GM23338 (cell line): ENCODE data around the gene BCHE. TPM values are rescaled to one million over a fixed set of nuclear protein-coding genes. Genes with fewer than 3 reads are reported as not detected.

Experiments used
- ATAC-seq: fragments of 200-7000 bp; cut with Tn5 transposase; 3 replicates; pipeline ENCODE4 v1.9.1; 2020
- DNase-seq: peaks from one replicate; pipeline ENCODE4 v3.0.0-alpha.2; 2015; ENCODE audit warnings: low spot score
- H2AFZ ChIP-seq: fragments of 200-600 bp; sonication (generic); 2 replicates; pipeline ENCODE4 v1.8.0; 2016; ENCODE audit warnings: antibody characterized with exemption, mild to moderate bottlenecking, moderate library complexity
- H3F3A ChIP-seq: fragments of 200-600 bp; sonication (generic); replicated peaks from 2 replicates; pipeline ENCODE4 v1.8.0; 2017; ENCODE audit warnings: antibody characterized with exemption, mixed run types, low read depth
- H3K27ac ChIP-seq: fragments of 200-600 bp; sonication (generic); 2 replicates; pipeline ENCODE4 v1.6.1; 2016; ENCODE audit warnings: low read depth
- H3K27me3 ChIP-seq: fragments of 200-600 bp; sonication (generic); 2 replicates; pipeline ENCODE4 v1.8.0; 2016; ENCODE audit warnings: mild to moderate bottlenecking, mixed run types, moderate library complexity; ENCODE audit not compliant: insufficient read depth
- H3K36me3 ChIP-seq: fragments of 200-600 bp; sonication (generic); 2 replicates; pipeline ENCODE4 v1.8.0; 2016; ENCODE audit warnings: mild to moderate bottlenecking; ENCODE audit not compliant: insufficient read depth
- H3K4me1 ChIP-seq: fragments of 200-600 bp; sonication (generic); 2 replicates; pipeline ENCODE4 v1.8.0; 2016; ENCODE audit warnings: mild to moderate bottlenecking, moderate library complexity; ENCODE audit not compliant: insufficient read depth
- H3K4me2 ChIP-seq: fragments of 200-600 bp; sonication (generic); 2 replicates; pipeline ENCODE4 v1.7.1; 2017; ENCODE audit warnings: mixed run types
- H3K4me3 ChIP-seq: fragments of 200-600 bp; sonication (generic); 2 replicates; pipeline ENCODE4 v1.6.1; 2016; ENCODE audit warnings: mixed run types
- H3K79me2 ChIP-seq: fragments of 200-600 bp; sonication (generic); replicated peaks from 2 replicates; pipeline ENCODE4 v1.8.0; 2017; ENCODE audit warnings: mild to moderate bottlenecking; ENCODE audit not compliant: insufficient read depth
- H3K9me2 ChIP-seq: fragments of 200-600 bp; sonication (generic); 2 replicates; pipeline ENCODE4 v1.8.0; 2017; ENCODE audit not compliant: insufficient read depth
- H4K20me1 ChIP-seq: fragments of 200-600 bp; sonication (generic); replicated peaks from 2 replicates; pipeline ENCODE4 v1.8.0; 2017; ENCODE audit warnings: mild to moderate bottlenecking; ENCODE audit not compliant: insufficient read depth
- H3K27ac Mint-ChIP-seq: 2 replicates; pipeline ENCODE4 v1.8.0; 2020; ENCODE audit warnings: inconsistent platforms, mild to moderate bottlenecking, moderate library complexity, mixed read lengths
- H3K27me3 Mint-ChIP-seq: 3 replicates; pipeline ENCODE4 v1.8.0; 2022; ENCODE audit warnings: low read depth, mild to moderate bottlenecking, moderate library complexity, mixed read lengths, inconsistent platforms; ENCODE audit not compliant: insufficient read depth, poor library complexity
- H3K36me3 Mint-ChIP-seq: 3 replicates; pipeline ENCODE4 v1.8.0; 2021; ENCODE audit warnings: low read depth, mild to moderate bottlenecking, inconsistent platforms, moderate library complexity, mixed read lengths
- H3K4me1 Mint-ChIP-seq: 3 replicates; pipeline ENCODE4 v1.8.0; 2020; ENCODE audit warnings: mild to moderate bottlenecking, inconsistent platforms, mixed read lengths
- H3K4me3 Mint-ChIP-seq: 3 replicates; pipeline ENCODE4 v1.8.0; 2021; ENCODE audit warnings: moderate library complexity, mild to moderate bottlenecking, inconsistent platforms, mixed read lengths
- H3K9me3 Mint-ChIP-seq: 3 replicates; pipeline ENCODE4 v1.8.0; 2020; ENCODE audit warnings: moderate library complexity, mild to moderate bottlenecking, inconsistent platforms, mixed read lengths
- CREB1 ChIP-seq: fragments of 250-450 bp; sonication (Bioruptor Pico); IDR thresholded peaks from 2 replicates; pipeline ENCODE4 v1.5.0; 2020; ENCODE audit warnings: low read depth, mild to moderate bottlenecking, moderate library complexity
- EZH2 ChIP-seq: fragments of 200-600 bp; sonication (generic); IDR thresholded peaks from one replicate; pipeline ENCODE4 v1.8.0; 2017; ENCODE audit warnings: antibody characterized with exemption, mild to moderate bottlenecking, low read depth; ENCODE audit not compliant: unreplicated experiment
- EZH2phosphoT487 ChIP-seq: fragments of 200-600 bp; sonication (generic); IDR thresholded peaks from one replicate; pipeline ENCODE4 v1.8.1; 2018; ENCODE audit warnings: antibody characterized with exemption; ENCODE audit not compliant: unreplicated experiment
- JUNB ChIP-seq: IDR thresholded peaks from one replicate; pipeline ENCODE4 v1.6.1; 2016; ENCODE audit warnings: antibody characterized with exemption; ENCODE audit not compliant: unreplicated experiment
- NANOG ChIP-seq: IDR thresholded peaks from 2 replicates; pipeline ENCODE4 v1.6.1; 2016; ENCODE audit warnings: antibody characterized with exemption, borderline replicate concordance
- POLR2AphosphoS5 ChIP-seq: IDR thresholded peaks from 2 replicates; pipeline ENCODE4 v1.6.1; 2016; ENCODE audit warnings: antibody characterized with exemption, low read depth
- STAT1 ChIP-seq: IDR thresholded peaks from one replicate; pipeline ENCODE4 v1.6.1; 2016; ENCODE audit warnings: antibody characterized with exemption; ENCODE audit not compliant: unreplicated experiment
- ZNF114 ChIP-seq: fragments of 250-450 bp; sonication (Bioruptor Pico); IDR thresholded peaks from 2 replicates; pipeline ENCODE4 v1.5.0; 2020; ENCODE audit warnings: mild to moderate bottlenecking, moderate library complexity
- ZNF331 ChIP-seq: fragments of 250-450 bp; sonication (Bioruptor Pico); IDR thresholded peaks from 2 replicates; pipeline ENCODE4 v1.5.0; 2020; ENCODE audit warnings: low read depth, mild to moderate bottlenecking, moderate library complexity
- polyA plus RNA-seq: library from polyadenylated mRNA; unstranded; fragments of >200 nt; fragmentation: Nextera tagmentation; extraction: Ambion mirVana; gene quantifications from 2 replicates; pipeline ENCODE4 v1.2.1, GENCODE V29; 2016
- total RNA-seq: library from RNA; depleted of rRNA; stranded (reverse); fragments of >200 nt; shearing (Covaris generic); gene quantifications from 2 replicates; pipeline ENCODE4 v1.2.3, GENCODE V29; 2014
- TF ChIP-seq, protein P1 (sequence below): fragments of 250-450 bp; sonication (Bioruptor Pico); IDR thresholded peaks from 2 replicates; pipeline ENCODE4 v1.5.0; 2020; ENCODE audit warnings: mild to moderate bottlenecking, moderate library complexity
- TF ChIP-seq, protein P2 (sequence below), 2 experiments: fragments of 200-600 bp in 1 of 2; sonication (generic) in 1 of 2; conservative IDR thresholded peaks; 2 replicates each; pipeline versions ENCODE4 v1.5.1 to v1.6.1; 2016 to 2017; ENCODE audit warnings: antibody characterized with exemption in 2 of 2, low read depth in 2 of 2, mild to moderate bottlenecking in 2 of 2, moderate library complexity in 1 of 2

BCHE gene
- total and polyA plus RNA-seq, 2 experiments from 2014 or later = 0.73 to 1.1 TPM

DNA sequence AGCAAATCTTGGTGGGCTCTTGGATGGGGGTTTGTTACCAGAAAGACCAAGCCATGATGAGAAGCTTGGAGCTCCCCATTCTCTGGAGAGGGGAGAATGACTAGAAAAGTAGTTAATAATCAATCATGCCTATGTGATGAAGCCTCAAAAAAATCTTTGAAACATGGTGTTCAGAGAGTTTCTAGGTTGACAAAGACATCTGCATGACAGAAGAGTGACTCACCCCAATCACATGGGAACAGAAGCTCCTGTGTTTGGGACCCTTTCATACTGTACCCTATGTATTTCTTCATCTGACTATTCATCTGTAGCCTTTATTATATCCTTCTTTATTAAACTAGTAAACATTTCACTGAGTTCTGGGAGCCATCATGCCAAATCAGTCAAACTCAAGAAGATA is 87.4 kb downstream of the BCHE start (continued):
- TF ChIP-seq, protein P1, sequence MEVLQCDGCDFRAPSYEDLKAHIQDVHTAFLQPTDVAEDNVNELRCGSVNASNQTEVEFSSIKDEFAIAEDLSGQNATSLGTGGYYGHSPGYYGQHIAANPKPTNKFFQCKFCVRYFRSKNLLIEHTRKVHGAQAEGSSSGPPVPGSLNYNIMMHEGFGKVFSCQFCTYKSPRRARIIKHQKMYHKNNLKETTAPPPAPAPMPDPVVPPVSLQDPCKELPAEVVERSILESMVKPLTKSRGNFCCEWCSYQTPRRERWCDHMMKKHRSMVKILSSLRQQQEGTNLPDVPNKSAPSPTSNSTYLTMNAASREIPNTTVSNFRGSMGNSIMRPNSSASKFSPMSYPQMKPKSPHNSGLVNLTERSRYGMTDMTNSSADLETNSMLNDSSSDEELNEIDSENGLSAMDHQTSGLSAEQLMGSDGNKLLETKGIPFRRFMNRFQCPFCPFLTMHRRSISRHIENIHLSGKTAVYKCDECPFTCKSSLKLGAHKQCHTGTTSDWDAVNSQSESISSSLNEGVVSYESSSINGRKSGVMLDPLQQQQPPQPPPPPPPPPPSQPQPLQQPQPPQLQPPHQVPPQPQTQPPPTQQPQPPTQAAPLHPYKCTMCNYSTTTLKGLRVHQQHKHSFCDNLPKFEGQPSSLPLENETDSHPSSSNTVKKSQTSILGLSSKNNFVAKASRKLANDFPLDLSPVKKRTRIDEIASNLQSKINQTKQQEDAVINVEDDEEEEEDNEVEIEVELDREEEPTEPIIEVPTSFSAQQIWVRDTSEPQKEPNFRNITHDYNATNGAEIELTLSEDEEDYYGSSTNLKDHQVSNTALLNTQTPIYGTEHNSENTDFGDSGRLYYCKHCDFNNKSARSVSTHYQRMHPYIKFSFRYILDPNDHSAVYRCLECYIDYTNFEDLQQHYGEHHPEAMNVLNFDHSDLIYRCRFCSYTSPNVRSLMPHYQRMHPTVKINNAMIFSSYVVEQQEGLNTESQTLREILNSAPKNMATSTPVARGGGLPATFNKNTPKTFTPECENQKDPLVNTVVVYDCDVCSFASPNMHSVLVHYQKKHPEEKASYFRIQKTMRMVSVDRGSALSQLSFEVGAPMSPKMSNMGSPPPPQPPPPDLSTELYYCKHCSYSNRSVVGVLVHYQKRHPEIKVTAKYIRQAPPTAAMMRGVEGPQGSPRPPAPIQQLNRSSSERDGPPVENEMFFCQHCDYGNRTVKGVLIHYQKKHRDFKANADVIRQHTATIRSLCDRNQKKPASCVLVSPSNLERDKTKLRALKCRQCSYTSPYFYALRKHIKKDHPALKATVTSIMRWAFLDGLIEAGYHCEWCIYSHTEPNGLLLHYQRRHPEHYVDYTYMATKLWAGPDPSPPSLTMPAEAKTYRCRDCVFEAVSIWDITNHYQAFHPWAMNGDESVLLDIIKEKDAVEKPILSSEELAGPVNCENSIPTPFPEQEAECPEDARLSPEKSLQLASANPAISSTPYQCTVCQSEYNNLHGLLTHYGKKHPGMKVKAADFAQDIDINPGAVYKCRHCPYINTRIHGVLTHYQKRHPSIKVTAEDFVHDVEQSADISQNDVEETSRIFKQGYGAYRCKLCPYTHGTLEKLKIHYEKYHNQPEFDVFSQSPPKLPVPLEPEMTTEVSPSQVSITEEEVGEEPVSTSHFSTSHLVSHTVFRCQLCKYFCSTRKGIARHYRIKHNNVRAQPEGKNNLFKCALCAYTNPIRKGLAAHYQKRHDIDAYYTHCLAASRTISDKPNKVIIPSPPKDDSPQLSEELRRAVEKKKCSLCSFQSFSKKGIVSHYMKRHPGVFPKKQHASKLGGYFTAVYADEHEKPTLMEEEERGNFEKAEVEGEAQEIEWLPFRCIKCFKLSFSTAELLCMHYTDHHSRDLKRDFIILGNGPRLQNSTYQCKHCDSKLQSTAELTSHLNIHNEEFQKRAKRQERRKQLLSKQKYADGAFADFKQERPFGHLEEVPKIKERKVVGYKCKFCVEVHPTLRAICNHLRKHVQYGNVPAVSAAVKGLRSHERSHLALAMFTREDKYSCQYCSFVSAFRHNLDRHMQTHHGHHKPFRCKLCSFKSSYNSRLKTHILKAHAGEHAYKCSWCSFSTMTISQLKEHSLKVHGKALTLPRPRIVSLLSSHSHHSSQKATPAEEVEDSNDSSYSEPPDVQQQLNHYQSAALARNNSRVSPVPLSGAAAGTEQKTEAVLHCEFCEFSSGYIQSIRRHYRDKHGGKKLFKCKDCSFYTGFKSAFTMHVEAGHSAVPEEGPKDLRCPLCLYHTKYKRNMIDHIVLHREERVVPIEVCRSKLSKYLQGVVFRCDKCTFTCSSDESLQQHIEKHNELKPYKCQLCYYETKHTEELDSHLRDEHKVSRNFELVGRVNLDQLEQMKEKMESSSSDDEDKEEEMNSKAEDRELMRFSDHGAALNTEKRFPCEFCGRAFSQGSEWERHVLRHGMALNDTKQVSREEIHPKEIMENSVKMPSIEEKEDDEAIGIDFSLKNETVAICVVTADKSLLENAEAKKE (CRISPR knock-in tag) = no peak
- TF ChIP-seq ZNF331 (CRISPR knock-in tag) (no peak), STAT1 (no peak), CREB1 (CRISPR knock-in tag) (no peak)

DNA sequence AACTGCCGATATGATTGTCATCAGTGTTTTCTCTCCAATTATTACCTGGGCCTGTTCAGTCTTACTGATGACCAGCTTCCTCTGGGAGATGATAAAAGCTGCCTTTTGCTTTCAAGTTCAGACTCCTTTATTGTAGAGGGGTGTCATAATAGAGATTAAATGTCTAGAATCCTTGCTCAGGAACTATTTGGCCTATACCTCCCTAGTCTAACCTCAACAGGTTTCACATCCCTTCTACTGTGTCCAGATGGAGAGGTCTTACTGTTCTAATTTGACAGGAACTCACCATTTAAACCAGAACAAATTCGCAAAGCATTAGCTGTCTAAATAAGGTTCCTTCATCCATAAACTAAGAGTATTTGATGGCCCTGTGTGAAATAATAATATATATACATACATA is 88.0 kb downstream of the BCHE start:
- Histone ChIP-seq H3K4me1 (no peaks in the 10 kb centered on the region), H3K4me3 (no peak overlapping the region), H3K4me2 (no peak overlapping the region), H3F3A (no peaks in the 10 kb centered on the region), H3K27ac (no peak overlapping the region), H3K79me2 (no peaks in the 10 kb centered on the region), H3K9me2 (no peaks in the 10 kb centered on the region), H2AFZ (no peak overlapping the region), H3K27me3 (no peaks in the 10 kb centered on the region), H4K20me1 (no peaks in the 10 kb centered on the region), H3K36me3 (no peaks in the 10 kb centered on the region)
- Mint-ChIP-seq H3K27ac (no peak overlapping the region), H3K36me3 (no peaks in the 10 kb centered on the region), H3K9me3 (peaks cover 4% of the 10 kb centered on the region; the same call in 1 of the 3 replicates), H3K4me1 (no peaks in the 10 kb centered on the region; the same call in 2 of the 3 replicates), H3K4me3 (no peak overlapping the region), H3K27me3 (no peaks in the 10 kb centered on the region)
- no peak for ATAC-seq
- DNase-seq = no peak
- no peak for TF ChIP-seq EZH2phosphoT487
- no peak for TF ChIP-seq EZH2
- TF ChIP-seq, protein P2, sequence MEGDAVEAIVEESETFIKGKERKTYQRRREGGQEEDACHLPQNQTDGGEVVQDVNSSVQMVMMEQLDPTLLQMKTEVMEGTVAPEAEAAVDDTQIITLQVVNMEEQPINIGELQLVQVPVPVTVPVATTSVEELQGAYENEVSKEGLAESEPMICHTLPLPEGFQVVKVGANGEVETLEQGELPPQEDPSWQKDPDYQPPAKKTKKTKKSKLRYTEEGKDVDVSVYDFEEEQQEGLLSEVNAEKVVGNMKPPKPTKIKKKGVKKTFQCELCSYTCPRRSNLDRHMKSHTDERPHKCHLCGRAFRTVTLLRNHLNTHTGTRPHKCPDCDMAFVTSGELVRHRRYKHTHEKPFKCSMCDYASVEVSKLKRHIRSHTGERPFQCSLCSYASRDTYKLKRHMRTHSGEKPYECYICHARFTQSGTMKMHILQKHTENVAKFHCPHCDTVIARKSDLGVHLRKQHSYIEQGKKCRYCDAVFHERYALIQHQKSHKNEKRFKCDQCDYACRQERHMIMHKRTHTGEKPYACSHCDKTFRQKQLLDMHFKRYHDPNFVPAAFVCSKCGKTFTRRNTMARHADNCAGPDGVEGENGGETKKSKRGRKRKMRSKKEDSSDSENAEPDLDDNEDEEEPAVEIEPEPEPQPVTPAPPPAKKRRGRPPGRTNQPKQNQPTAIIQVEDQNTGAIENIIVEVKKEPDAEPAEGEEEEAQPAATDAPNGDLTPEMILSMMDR (conservative IDR thresholded peaks at IDR 0.05; ENCODE audit: low read depth in 2 of 2) = no peak
- no peak for TF ChIP-seq POLR2AphosphoS5
- no peak for TF ChIP-seq JUNB
- TF ChIP-seq NANOG = no peak
- TF ChIP-seq ZNF114 = no peak
- TF ChIP-seq ZNF331 (CRISPR knock-in tag) = no peak
